ENCODE measurements around the gene DAB1.

The DAB1 gene

GRCh38 chr1:57160594-57160993, 263.3 kb downstream of the DAB1 start:
- DNase-seq, result no peak

GRCh38 chr1:57158604-57158998, 265.3 kb downstream of the DAB1 start:
- DNase-seq, result no peak

- no peak for DNase-seq
These were observed 265.8 kb downstream of the DAB1 start for GRCh38 chr1:57157818-57158603.

GRCh38 chr1:57156907-57157306, 267.0 kb downstream of the DAB1 start:
- no peak for DNase-seq

- DNase-seq, result no peak
These were observed 277.8 kb downstream of the DAB1 start for GRCh38 chr1:57146100-57146499.

- DNase-seq, result no peak
These were observed 280.9 kb downstream of the DAB1 start for GRCh38 chr1:57142999-57143398.

- no peak for DNase-seq
These were observed 281.7 kb downstream of the DAB1 start for GRCh38 chr1:57142169-57142568.

GRCh38 chr1:57138432-57139078, 285.3 kb downstream of the DAB1 start:
- DNase-seq, result no peak

- no peak for DNase-seq
These were observed 285.9 kb downstream of the DAB1 start for GRCh38 chr1:57137980-57138379.

- no peak for DNase-seq
These were observed 289.1 kb downstream of the DAB1 start for GRCh38 chr1:57134803-57135202.

- no peak for DNase-seq
These were observed 290.2 kb downstream of the DAB1 start for GRCh38 chr1:57133686-57134085.

GRCh38 chr1:57132993-57133622, 290.8 kb downstream of the DAB1 start:
- DNase-seq, result no peak

GRCh38 chr1:57131701-57132394, 292.0 kb downstream of the DAB1 start:
- DNase-seq, result no peak

GRCh38 chr1:57131257-57131656, 292.6 kb downstream of the DAB1 start:
- no peak for DNase-seq

- DNase-seq, result no peak
These were observed 294.0 kb downstream of the DAB1 start for GRCh38 chr1:57129865-57130264.

- no peak for DNase-seq
These were observed 295.9 kb downstream of the DAB1 start for GRCh38 chr1:57127976-57128375.

GRCh38 chr1:57124768-57125446, 299.0 kb downstream of the DAB1 start:
- no peak for DNase-seq

- DNase-seq, result no peak
These were observed 299.7 kb downstream of the DAB1 start for GRCh38 chr1:57124170-57124569.

GRCh38 chr1:57122031-57122430, 301.8 kb downstream of the DAB1 start:
- DNase-seq, result no peak

- no peak for DNase-seq
These were observed 304.8 kb downstream of the DAB1 start for GRCh38 chr1:57118948-57119603.

GRCh38 chr1:57117753-57118152, 306.1 kb downstream of the DAB1 start:
- DNase-seq, result no peak

- DNase-seq, result no peak
These were observed 307.0 kb downstream of the DAB1 start for GRCh38 chr1:57116871-57117270.

Measured in central memory CD4-positive, alpha-beta T cell (primary cell).